Left lung (tissue), 10 donors: ENCODE measurements around the gene FKTN. TPM values are rescaled to one million over a fixed set of nuclear protein-coding genes. Genes with fewer than 3 reads are reported as not detected.
"Not testable (repeated sequence)": the region's sequence is repeated elsewhere in the genome, so short reads cannot be mapped to it uniquely, and the experiment has no call there.

ENCODE experiments used
- ATAC-seq: fragments of 200-7000 bp; cut with Tn5 transposase; one replicate; pipeline ENCODE4 v1.9.1; 2020; ENCODE audit warnings: moderate library complexity
- DNase-seq, 4 donors: peaks; one replicate each; pipeline ENCODE4 v3.0.0-alpha.2; 2013 to 2020
- H3K27ac ChIP-seq, 2 donors: fragments of 200-600 bp; sonication (generic) in 1 of 2; one replicate each; pipeline versions ENCODE4 v1.5.0 to v1.8.0; 2020 to 2021
- H3K27me3 ChIP-seq, 2 donors: fragments of 200-600 bp; sonication (generic) in 1 of 2; one replicate each; pipeline versions ENCODE4 v1.5.0 to v1.8.0; 2020 to 2021
- H3K36me3 ChIP-seq, 2 donors: fragments of 200-600 bp; sonication (generic) in 1 of 2; one replicate each; pipeline versions ENCODE4 v1.5.0 to v1.8.0; 2020 to 2021
- H3K4me1 ChIP-seq, 2 donors: fragments of 200-600 bp; one replicate each; pipeline ENCODE4 v1.8.0; 2021
- H3K4me3 ChIP-seq, 2 donors: fragments of 200-600 bp; sonication (generic) in 1 of 2; one replicate each; pipeline versions ENCODE4 v1.5.0 to v1.8.0; 2020 to 2021; ENCODE audit warnings: mild to moderate bottlenecking in 1 of 2
- H3K9me3 ChIP-seq, 2 donors: fragments of 200-600 bp; sonication (generic) in 1 of 2; one replicate each; pipeline versions ENCODE4 v1.5.0 to v1.8.0; 2020 to 2021
- intact Hi-C, 2 donors: fragments of 100-400 bp; cut with DNase I; formaldehyde crosslinking; loops; one replicate each; pipeline versions ENCODE4 v1.11.2 to v1.14.2; 2022
- polyA plus RNA-seq, 6 donors: library from polyadenylated mRNA; unstranded; fragments of 120-200 nt; gene quantifications; one replicate each; pipeline ENCODE4 v1.2.1, GENCODE V29; 2013; ENCODE audit not compliant: insufficient read length in 6 of 6
- total RNA-seq, 2 donors: library from RNA; stranded (reverse); fragmentation: NEBNext Ultra II Directional; extraction: Animal tissue kit (Norgen Biotek cat#: 25700); gene quantifications; one replicate each; pipeline ENCODE4 v1.2.1, GENCODE V29; 2021
- TF ChIP-seq, protein P1 (sequence below), 2 donors: fragments of 200-600 bp; sonication (generic) in 1 of 2; IDR thresholded peaks; one replicate each; pipeline versions ENCODE4 v1.5.0 to v1.8.0; 2021; ENCODE audit warnings: antibody characterized with exemption in 2 of 2
- donor health status: DM: no; HTN: yes; CAD: no.
- donor health status: DM: no; HTN: no; CAD: no.

FKTN gene
- total and polyA plus RNA-seq, 8 donors, result 14.9 to 32.6 (median 27.4) TPM

DNA sequence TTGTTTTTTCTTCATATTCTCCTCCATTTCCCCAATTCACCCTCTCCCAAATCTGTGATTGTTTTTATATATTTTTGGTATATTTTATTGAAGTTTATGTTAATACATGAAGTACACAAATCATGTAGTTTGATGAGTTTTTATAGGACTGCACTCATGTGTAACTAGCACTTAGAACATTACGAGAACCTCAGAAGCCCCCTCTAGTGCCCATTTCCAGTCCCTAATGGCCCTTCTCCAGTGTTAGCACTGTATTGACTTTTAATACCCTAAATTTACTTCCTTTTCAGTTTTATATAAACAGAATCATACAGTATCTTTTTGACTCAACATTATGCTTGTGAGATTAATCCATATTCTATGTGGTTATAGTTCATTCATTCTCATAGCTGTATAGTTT, 18.5 kb upstream of the FKTN start:
- H3K27me3 ChIP-seq, result no peaks in the 10 kb centered on the region
- no peak overlapping the region for H3K27ac ChIP-seq
- intact Hi-C loops, result no loop called here
- H3K36me3 ChIP-seq, result no peaks in the 10 kb centered on the region
- no peak overlapping the region for H3K4me3 ChIP-seq
- TF ChIP-seq, protein P1, sequence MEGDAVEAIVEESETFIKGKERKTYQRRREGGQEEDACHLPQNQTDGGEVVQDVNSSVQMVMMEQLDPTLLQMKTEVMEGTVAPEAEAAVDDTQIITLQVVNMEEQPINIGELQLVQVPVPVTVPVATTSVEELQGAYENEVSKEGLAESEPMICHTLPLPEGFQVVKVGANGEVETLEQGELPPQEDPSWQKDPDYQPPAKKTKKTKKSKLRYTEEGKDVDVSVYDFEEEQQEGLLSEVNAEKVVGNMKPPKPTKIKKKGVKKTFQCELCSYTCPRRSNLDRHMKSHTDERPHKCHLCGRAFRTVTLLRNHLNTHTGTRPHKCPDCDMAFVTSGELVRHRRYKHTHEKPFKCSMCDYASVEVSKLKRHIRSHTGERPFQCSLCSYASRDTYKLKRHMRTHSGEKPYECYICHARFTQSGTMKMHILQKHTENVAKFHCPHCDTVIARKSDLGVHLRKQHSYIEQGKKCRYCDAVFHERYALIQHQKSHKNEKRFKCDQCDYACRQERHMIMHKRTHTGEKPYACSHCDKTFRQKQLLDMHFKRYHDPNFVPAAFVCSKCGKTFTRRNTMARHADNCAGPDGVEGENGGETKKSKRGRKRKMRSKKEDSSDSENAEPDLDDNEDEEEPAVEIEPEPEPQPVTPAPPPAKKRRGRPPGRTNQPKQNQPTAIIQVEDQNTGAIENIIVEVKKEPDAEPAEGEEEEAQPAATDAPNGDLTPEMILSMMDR (IDR thresholded peaks at IDR 0.05), result no peak
- DNase-seq (no peak), ATAC-seq (no peak)
- no peaks in the 10 kb centered on the region for H3K4me1 ChIP-seq
- no peaks in the 10 kb centered on the region for H3K9me3 ChIP-seq

DNA sequence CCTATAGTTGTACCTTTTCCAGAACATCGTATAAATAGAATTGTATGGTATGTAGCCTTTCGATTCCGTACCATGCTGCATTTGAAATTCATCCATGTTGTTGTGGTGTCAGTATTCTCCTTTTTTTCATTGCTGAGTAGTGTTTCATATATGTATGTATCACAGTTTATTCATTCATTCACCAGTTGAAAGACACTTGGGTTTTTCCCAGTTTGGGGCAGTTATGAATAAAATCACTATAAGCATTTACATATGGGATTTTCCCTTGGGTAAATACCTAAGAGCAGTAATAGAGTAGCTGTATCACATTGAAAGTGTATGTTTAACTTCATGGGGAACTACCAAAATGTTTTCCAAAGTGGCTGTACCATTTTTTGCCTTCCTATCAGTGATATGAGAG, 16.1 kb upstream of the FKTN start:
- intact Hi-C loops, result no loop called here
- Histone ChIP-seq H3K27me3 (no peaks in the 10 kb centered on the region), H3K27ac (no peak overlapping the region), H3K4me3 (no peak overlapping the region), H3K4me1 (no peaks in the 10 kb centered on the region), H3K9me3 (no peaks in the 10 kb centered on the region), H3K36me3 (no peaks in the 10 kb centered on the region)
- TF ChIP-seq, protein P1 (IDR thresholded peaks at IDR 0.05), result no peak
- DNase-seq (no peak), ATAC-seq (no peak)

DNA sequence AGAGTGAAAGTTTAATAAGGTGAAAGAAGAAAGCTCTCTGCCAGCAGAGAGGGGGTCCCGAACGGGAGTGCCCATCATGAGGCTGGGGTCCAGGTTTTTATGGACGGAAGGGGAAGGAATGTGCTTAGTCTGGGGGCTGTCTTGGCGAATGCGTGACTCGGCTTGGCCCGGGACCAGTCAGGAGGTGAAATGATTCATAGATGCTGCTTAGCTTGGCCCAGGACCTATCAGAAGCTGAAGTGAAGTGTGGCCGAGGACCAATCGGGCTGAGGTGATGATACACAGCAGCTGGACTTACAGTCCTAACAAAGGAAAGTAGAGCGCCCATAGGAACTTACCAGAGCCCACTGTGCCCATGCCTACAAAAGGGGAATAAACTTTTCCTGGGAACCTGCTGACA, 3.9 kb upstream of the FKTN start:
- H3K27me3 ChIP-seq, result no peaks in the 10 kb centered on the region
- TF ChIP-seq, protein P1 (IDR thresholded peaks at IDR 0.05), result no peak
- no peak overlapping the region for H3K4me3 ChIP-seq
- no peaks in the 10 kb centered on the region for H3K9me3 ChIP-seq
- peaks cover 8 to 14% of the 10 kb centered on the region in 2 donors for H3K4me1 ChIP-seq
- ATAC-seq (no peak), DNase-seq (no peak)
- no peaks in the 10 kb centered on the region for H3K36me3 ChIP-seq
- no peak overlapping the region for H3K27ac ChIP-seq
- intact Hi-C loops, result no loop called here

DNA sequence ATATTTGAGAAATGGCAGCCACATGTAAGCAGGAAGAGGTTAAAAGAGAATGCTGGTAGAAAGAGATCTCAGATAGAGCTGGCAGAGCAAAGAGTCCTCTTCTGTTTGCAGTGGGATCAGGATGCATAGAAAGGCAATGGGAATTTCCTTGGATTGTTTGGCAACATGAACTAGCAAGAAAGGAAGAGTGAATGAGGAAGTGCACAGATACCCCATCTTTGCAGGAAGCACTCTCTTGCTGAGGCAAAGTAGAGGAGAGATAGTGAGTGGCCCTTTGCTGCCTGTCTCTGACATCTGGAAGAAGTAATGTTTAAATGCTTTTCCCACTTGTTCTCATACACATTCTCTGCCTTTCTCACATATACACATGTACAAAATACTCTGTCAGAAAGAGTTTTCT, 14.5 kb downstream of the FKTN start:
- DNase-seq (no peak), ATAC-seq (no peak)
- no peak overlapping the region for H3K4me3 ChIP-seq

DNA sequence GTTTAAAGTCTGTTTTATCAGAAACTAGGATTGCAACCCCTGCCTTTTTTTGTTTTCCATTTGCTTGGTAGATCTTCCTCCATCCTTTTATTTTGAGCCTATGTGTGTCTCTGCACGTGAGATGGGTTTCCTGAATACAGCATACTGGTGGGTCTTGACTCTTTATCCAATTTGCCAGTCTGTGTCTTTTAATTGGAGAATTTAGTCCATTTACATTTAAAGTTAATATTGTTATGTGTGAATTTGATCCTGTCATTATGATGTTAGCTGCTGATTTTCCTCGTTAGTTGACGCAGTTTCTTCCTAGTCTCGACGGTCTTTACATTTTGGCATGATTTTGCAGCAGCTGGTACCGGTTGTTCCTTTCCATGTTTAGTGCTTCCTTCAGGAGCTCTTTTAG, 22.0 kb downstream of the FKTN start:
- H3K27me3 ChIP-seq, intact Hi-C loops, H3K4me1 ChIP-seq, H3K4me3 ChIP-seq, H3K9me3 ChIP-seq, H3K27ac ChIP-seq, DNase-seq, ATAC-seq: not testable (repeated sequence)
- peaks cover 0 to 13% of the 10 kb centered on the region in 2 donors for H3K36me3 ChIP-seq

More for the DNA sequence above, 14.5 kb downstream of the FKTN start:
- TF ChIP-seq, protein P1 (IDR thresholded peaks at IDR 0.05), result no peak
- Histone ChIP-seq H3K27me3 (no peaks in the 10 kb centered on the region), H3K4me1 (no peaks in the 10 kb centered on the region), H3K9me3 (peaks cover 0 to 14% of the 10 kb centered on the region in 2 donors), H3K36me3 (peaks cover 0 to 14% of the 10 kb centered on the region in 2 donors), H3K27ac (no peak overlapping the region)
- intact Hi-C loops, result no loop called here

DNA sequence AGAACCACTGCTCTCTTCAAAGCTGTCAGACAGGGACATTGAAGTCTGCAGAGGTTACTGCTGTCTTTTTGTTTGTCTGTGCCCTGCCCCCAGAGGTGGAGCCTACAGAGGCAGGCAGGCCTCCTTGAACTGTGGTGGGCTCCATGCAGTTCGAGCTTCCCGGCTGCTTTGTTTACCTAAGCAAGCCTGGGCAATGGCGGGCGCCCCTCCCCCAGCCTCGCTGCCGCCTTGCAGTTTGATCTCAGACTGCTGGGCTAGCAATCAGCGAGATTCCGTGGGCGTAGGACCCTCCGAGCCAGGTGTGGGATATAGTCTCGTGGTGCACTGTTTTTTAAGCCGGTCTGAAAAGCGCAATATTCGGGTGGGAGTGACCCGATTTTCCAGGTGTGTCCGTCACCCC, 23.6 kb downstream of the FKTN start:
- H3K27ac ChIP-seq, H3K4me3 ChIP-seq, H3K4me1 ChIP-seq, ATAC-seq, H3K36me3 ChIP-seq, H3K9me3 ChIP-seq, DNase-seq, H3K27me3 ChIP-seq, intact Hi-C loops: not testable (repeated sequence)
